Ectodermal cell (in vitro differentiated cells): ENCODE data around the gene SLC29A1.

Experiments used
- H3K27ac ChIP-seq: 2 replicates; pipeline ENCODE4 v1.7.0; 2013; ENCODE audit warnings: mild to moderate bottlenecking, low read depth, low read length; ENCODE audit not compliant: insufficient read depth, poor library complexity, severe bottlenecking
- H3K27me3 ChIP-seq: 2 replicates; pipeline ENCODE4 v1.7.0; 2013; ENCODE audit warnings: mild to moderate bottlenecking, low read length; ENCODE audit not compliant: insufficient read depth, control insufficient read depth, poor library complexity, severe bottlenecking
- H3K36me3 ChIP-seq: one replicate; pipeline ENCODE4 v1.7.0; 2013; ENCODE audit warnings: low read length; ENCODE audit not compliant: control insufficient read depth, insufficient read depth
- H3K4me1 ChIP-seq: one replicate; pipeline ENCODE4 v1.7.0; 2013; ENCODE audit warnings: low read length; ENCODE audit not compliant: control insufficient read depth, insufficient read depth
- H3K4me3 ChIP-seq: 2 replicates; pipeline ENCODE4 v1.7.0; 2013; ENCODE audit warnings: low read depth, low read length, control low read depth; ENCODE audit not compliant: insufficient read depth
- H3K9me3 ChIP-seq: 2 replicates; pipeline ENCODE4 v1.7.0; 2013; ENCODE audit warnings: mild to moderate bottlenecking, low read length, moderate library complexity; ENCODE audit not compliant: control insufficient read depth
- WGBS, 2 experiments: methylation state at CpG; one replicate each; pipeline ENCODE4 v1.1.7; 2013; ENCODE audit warnings: missing lambda C conversion rate in 2 of 2; 5-methylcytosine and 5-hydroxymethylcytosine counted together

SLC29A1 gene

GRCh38 chr6:44237021-44237812 lies 13.8 kb downstream of the SLC29A1 start:
- Histone ChIP-seq H3K27ac (no peak overlapping the region), H3K4me1 (peaks cover 15% of the 10 kb centered on the region), H3K4me3 (peak overlapping the region; percentile 39), H3K36me3 (peaks cover 12% of the 10 kb centered on the region), H3K27me3 (no peaks in the 10 kb centered on the region), H3K9me3 (no peaks in the 10 kb centered on the region)
- 45 to 50% methylated on average over 22 of the region's 22 CpGs for WGBS, 2 experiments

- peaks cover 15% of the 10 kb centered on the region for H3K4me1 ChIP-seq
- no peak overlapping the region for H3K27ac ChIP-seq
- H3K27me3 ChIP-seq: no peaks in the 10 kb centered on the region
Measured at GRCh38 chr6:44237813-44238433, 14.5 kb downstream of the SLC29A1 start.

GRCh38 chr6:44238687-44239350 lies 15.4 kb downstream of the SLC29A1 start:
- WGBS, 2 experiments: 90 to 94% methylated on average over 7 of the region's 7 CpGs

More at GRCh38 chr6:44237813-44238433, 14.5 kb downstream of the SLC29A1 start:
- Histone ChIP-seq H3K9me3 (no peaks in the 10 kb centered on the region), H3K4me3 (peak overlapping the region; percentile 39), H3K36me3 (peaks cover 6% of the 10 kb centered on the region)
- 3% methylated on average over 42 of the region's 42 CpGs for whole genome bisulfite sequencing, 2 experiments

GRCh38 chr6:44243345-44243744 lies 19.9 kb downstream of the SLC29A1 start:
- H3K9me3 ChIP-seq: no peaks in the 10 kb centered on the region
- 88 to 90% methylated on average over 7 of the region's 7 CpGs for WGBS, 2 experiments
- no peak overlapping the region for H3K4me3 ChIP-seq
- H3K4me1 ChIP-seq: peaks cover 12% of the 10 kb centered on the region
- H3K27me3 ChIP-seq: no peaks in the 10 kb centered on the region
- no peak overlapping the region for H3K27ac ChIP-seq
- H3K36me3 ChIP-seq: no peaks in the 10 kb centered on the region

More at GRCh38 chr6:44238687-44239350, 15.4 kb downstream of the SLC29A1 start:
- Histone ChIP-seq H3K9me3 (no peaks in the 10 kb centered on the region), H3K27me3 (no peaks in the 10 kb centered on the region), H3K4me3 (no peak overlapping the region), H3K36me3 (no peaks in the 10 kb centered on the region), H3K4me1 (peaks cover 15% of the 10 kb centered on the region), H3K27ac (no peak overlapping the region)

- H3K27me3 ChIP-seq: no peaks in the 10 kb centered on the region
- peak overlapping the region; percentile 92 for H3K4me3 ChIP-seq
- peak overlapping the region; percentile 36 for H3K27ac ChIP-seq
- no peaks in the 10 kb centered on the region for H3K9me3 ChIP-seq
- H3K36me3 ChIP-seq: peaks cover 16% of the 10 kb centered on the region
- WGBS, 2 experiments: 70 to 73% methylated on average over 12 of the region's 12 CpGs
- H3K4me1 ChIP-seq: peaks cover 16% of the 10 kb centered on the region
Measured at GRCh38 chr6:44245391-44245911, 22.1 kb downstream of the SLC29A1 start.

GRCh38 chr6:44245912-44246662 lies 22.7 kb downstream of the SLC29A1 start:
- peak overlapping the region; percentile 92 for H3K4me3 ChIP-seq
- H3K27me3 ChIP-seq: no peaks in the 10 kb centered on the region
- WGBS, 2 experiments: 1 to 2% methylated on average over 62 of the region's 62 CpGs
- peaks cover 16% of the 10 kb centered on the region for H3K4me1 ChIP-seq
- H3K27ac ChIP-seq: peak overlapping the region; percentile 87
- H3K9me3 ChIP-seq: no peaks in the 10 kb centered on the region
- H3K36me3 ChIP-seq: peaks cover 23% of the 10 kb centered on the region

- peak within 1 kb of the TSS; percentile 92 for H3K4me3 ChIP-seq
- peaks cover 16% of the 10 kb centered on the region for H3K4me1 ChIP-seq
- peaks cover 30% of the 10 kb centered on the region for H3K36me3 ChIP-seq
- no peaks in the 10 kb centered on the region for H3K27me3 ChIP-seq
- no peaks in the 10 kb centered on the region for H3K9me3 ChIP-seq
- 0% methylated on average over 34 of the region's 34 CpGs for WGBS, 2 experiments
- peak within 1 kb of the TSS; percentile 88 for H3K27ac ChIP-seq
Measured at GRCh38 chr6:44246663-44247337, 23.4 kb downstream of the SLC29A1 start, which contains the start of gene HSP90AB1. Gene HSP90AB1, plus strand, starts transcription at chr6:44247101. Its CDS starts 1,529 bp downstream, at chr6:44248630.

GRCh38 chr6:44247338-44248302 lies 24.2 kb downstream of the SLC29A1 start:
- Histone ChIP-seq H3K27ac (peak overlapping the region; percentile 88), H3K27me3 (no peaks in the 10 kb centered on the region), H3K4me1 (peaks cover 16% of the 10 kb centered on the region), H3K36me3 (peaks cover 37% of the 10 kb centered on the region), H3K9me3 (no peaks in the 10 kb centered on the region), H3K4me3 (peak overlapping the region; percentile 92)
- WGBS, 2 experiments: 0 to 1% methylated on average over 52 of the region's 52 CpGs
